Measurements from ENCODE around the gene GRIA1. TPM values are rescaled to one million over a fixed set of nuclear protein-coding genes. Genes with fewer than 3 reads are reported as not detected.
"Not testable (repeated sequence)": the region's sequence is repeated elsewhere in the genome, so short reads cannot be mapped to it uniquely, and the experiment has no call there.

GRIA1 gene
- total RNA-seq, 1 experiment from 2014 or later = not detected

- in situ Hi-C loops (cut with HindIII; ENCODE audit: low sequenced_read_pairs) = no loop called here
- DNase-seq (ENCODE audit: low spot score) = no peak
Measured at GRCh38 chr5:153676821-153677220, 186.4 kb downstream of the GRIA1 start.

- DNase-seq (ENCODE audit: low spot score) = peak; percentile 40
- in situ Hi-C loops (cut with HindIII; ENCODE audit: low sequenced_read_pairs) = no loop called here
Measured at GRCh38 chr5:153678617-153679329, 188.3 kb downstream of the GRIA1 start.

- no peak for DNase-seq (ENCODE audit: low spot score)
- in situ Hi-C loops (cut with HindIII; ENCODE audit: low sequenced_read_pairs) = no loop called here
Measured at GRCh38 chr5:153690236-153690635, 199.8 kb downstream of the GRIA1 start.

GRCh38 chr5:153696256-153696655 lies 205.8 kb downstream of the GRIA1 start:
- no peak for DNase-seq (ENCODE audit: low spot score)
- in situ Hi-C loops (cut with HindIII; ENCODE audit: low sequenced_read_pairs) = no loop called here

- no peak for DNase-seq (ENCODE audit: low spot score)
- in situ Hi-C loops (cut with HindIII; ENCODE audit: low sequenced_read_pairs) = no loop called here
Measured at GRCh38 chr5:153699035-153699434, 208.6 kb downstream of the GRIA1 start.

GRCh38 chr5:153700940-153701339 lies 210.5 kb downstream of the GRIA1 start:
- in situ Hi-C loops (cut with HindIII; ENCODE audit: low sequenced_read_pairs) = no loop called here
- no peak for DNase-seq (ENCODE audit: low spot score)

- in situ Hi-C loops (cut with HindIII; ENCODE audit: low sequenced_read_pairs) = no loop called here
- DNase-seq (ENCODE audit: low spot score) = no peak
Measured at GRCh38 chr5:153702265-153702664, 211.8 kb downstream of the GRIA1 start.

GRCh38 chr5:153704110-153704509 lies 213.6 kb downstream of the GRIA1 start:
- DNase-seq (ENCODE audit: low spot score) = peak; percentile 54
- in situ Hi-C loops (cut with HindIII; ENCODE audit: low sequenced_read_pairs) = no loop called here

GRCh38 chr5:153707626-153708025 lies 217.2 kb downstream of the GRIA1 start:
- in situ Hi-C loops (cut with HindIII; ENCODE audit: low sequenced_read_pairs) = no loop called here
- no peak for DNase-seq (ENCODE audit: low spot score)

GRCh38 chr5:153711755-153712154 lies 221.3 kb downstream of the GRIA1 start:
- in situ Hi-C loops (cut with HindIII; ENCODE audit: low sequenced_read_pairs) = no loop called here
- no peak for DNase-seq (ENCODE audit: low spot score)

GRCh38 chr5:153712946-153713345 lies 222.5 kb downstream of the GRIA1 start:
- in situ Hi-C loops (cut with HindIII; ENCODE audit: low sequenced_read_pairs) = no loop called here
- no peak for DNase-seq (ENCODE audit: low spot score)

GRCh38 chr5:153713943-153714342 lies 223.5 kb downstream of the GRIA1 start:
- in situ Hi-C loops (cut with HindIII; ENCODE audit: low sequenced_read_pairs) = no loop called here
- DNase-seq (ENCODE audit: low spot score) = no peak

GRCh38 chr5:153714798-153715197 lies 224.3 kb downstream of the GRIA1 start:
- in situ Hi-C loops (cut with HindIII; ENCODE audit: low sequenced_read_pairs) = no loop called here
- DNase-seq (ENCODE audit: low spot score) = no peak

GRCh38 chr5:153717287-153717686 lies 226.8 kb downstream of the GRIA1 start:
- in situ Hi-C loops (cut with HindIII; ENCODE audit: low sequenced_read_pairs) = no loop called here
- DNase-seq (ENCODE audit: low spot score) = no peak

- in situ Hi-C loops (cut with HindIII; ENCODE audit: low sequenced_read_pairs) = no loop called here
- DNase-seq (ENCODE audit: low spot score) = no peak
Measured at GRCh38 chr5:153718713-153719112, 228.2 kb downstream of the GRIA1 start.

- no peak for DNase-seq (ENCODE audit: low spot score)
- in situ Hi-C loops (cut with HindIII; ENCODE audit: low sequenced_read_pairs) = no loop called here
Measured at GRCh38 chr5:153719324-153719723, 228.9 kb downstream of the GRIA1 start.

GRCh38 chr5:153723022-153723610 lies 232.6 kb downstream of the GRIA1 start:
- in situ Hi-C loops (cut with HindIII; ENCODE audit: low sequenced_read_pairs); DNase-seq (ENCODE audit: low spot score): not testable (repeated sequence)

- in situ Hi-C loops (cut with HindIII; ENCODE audit: low sequenced_read_pairs) = no loop called here
- DNase-seq (ENCODE audit: low spot score) = no peak
Measured at GRCh38 chr5:153742060-153742459, 251.6 kb downstream of the GRIA1 start.

GRCh38 chr5:153744751-153745150 lies 254.3 kb downstream of the GRIA1 start:
- in situ Hi-C loops (cut with HindIII; ENCODE audit: low sequenced_read_pairs) = no loop called here
- DNase-seq (ENCODE audit: low spot score) = no peak

GRCh38 chr5:153745778-153746395 lies 255.4 kb downstream of the GRIA1 start:
- in situ Hi-C loops (cut with HindIII; ENCODE audit: low sequenced_read_pairs) = no loop called here
- DNase-seq (ENCODE audit: low spot score) = no peak

- DNase-seq (ENCODE audit: low spot score) = no peak
- in situ Hi-C loops (cut with HindIII; ENCODE audit: low sequenced_read_pairs) = no loop called here
Measured at GRCh38 chr5:153746440-153746839, 256.0 kb downstream of the GRIA1 start.
